Kasumi-1 (cell line): Measurements from ENCODE around the gene DPCD.
"Not testable (repeated sequence)": the region's sequence is repeated elsewhere in the genome, so short reads cannot be mapped to it uniquely, and the experiment has no call there.

Experiments
- DNase-seq, 2 experiments: peaks; one replicate each; lab custom pipeline; 2025; lab: John Stamatoyannopoulos, UW

The DPCD gene

DNA sequence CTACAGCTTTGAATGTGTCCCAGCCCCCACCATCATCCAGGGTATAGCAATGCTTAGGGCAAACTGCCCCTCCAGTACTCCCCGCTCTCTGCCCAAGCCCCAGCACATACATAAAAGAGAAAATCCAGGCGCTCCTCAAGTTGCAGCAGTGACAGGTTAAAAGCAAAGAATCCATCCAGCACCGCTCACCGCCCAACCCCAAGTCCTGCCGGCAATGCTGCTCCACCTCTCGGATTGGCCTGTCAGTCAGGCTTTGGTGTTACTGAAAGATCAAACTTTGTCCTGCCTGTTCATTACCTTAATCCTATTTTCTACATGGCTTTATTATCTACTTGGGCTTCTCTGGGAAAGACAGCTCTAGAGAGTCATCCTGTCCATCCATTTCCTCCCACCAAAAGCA is 31.9 kb downstream of the DPCD start:
- DNase-seq, result no peak

DNA sequence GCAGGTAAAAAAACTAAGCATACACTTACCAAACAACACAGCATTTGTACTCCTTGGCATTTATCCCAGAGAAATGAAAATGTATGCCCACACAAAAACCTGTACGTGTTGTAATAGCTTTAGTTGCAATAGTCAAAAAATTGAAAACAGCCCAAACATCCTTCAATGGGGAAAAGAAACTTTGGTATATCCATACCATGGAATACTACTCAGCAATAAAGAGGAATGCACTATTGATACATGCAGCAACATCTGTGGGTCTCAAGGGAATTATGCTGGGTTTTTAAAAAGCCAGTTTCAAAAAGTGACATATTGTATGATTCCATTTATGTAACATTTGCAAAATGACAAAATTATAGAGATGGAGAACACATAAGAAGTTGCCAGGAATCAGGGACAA is 35.4 kb downstream of the DPCD start:
- DNase-seq, result no peak

DNA sequence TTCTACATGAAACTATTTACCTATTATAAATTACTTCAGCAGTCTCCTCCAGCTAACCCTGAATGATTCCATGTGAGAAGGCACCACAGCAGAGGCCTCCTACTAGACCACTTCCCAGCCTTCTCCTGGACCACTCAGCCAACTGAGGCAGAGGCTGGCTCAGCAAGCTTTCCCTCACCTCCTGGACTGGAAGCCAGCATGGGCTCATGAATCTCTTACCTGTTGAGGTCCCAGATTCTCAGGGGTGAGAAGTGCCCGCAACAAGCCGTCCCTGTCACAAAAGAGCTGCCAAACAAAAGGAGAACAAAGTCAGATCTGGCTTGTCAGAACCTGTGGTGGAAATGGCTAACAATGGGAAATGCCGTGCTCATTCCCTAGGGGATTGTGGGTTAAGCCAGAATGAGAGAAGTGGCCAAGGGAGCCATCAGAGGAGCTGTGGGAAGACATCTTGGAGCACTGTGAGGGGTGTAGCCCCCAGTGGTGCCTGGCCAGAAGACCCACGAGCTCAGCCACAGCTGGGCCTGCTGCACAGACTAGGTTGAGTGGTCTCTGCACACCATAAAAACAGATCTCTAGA is 36.5 kb downstream of the DPCD start:
- DNase-seq, result no peak

DNA sequence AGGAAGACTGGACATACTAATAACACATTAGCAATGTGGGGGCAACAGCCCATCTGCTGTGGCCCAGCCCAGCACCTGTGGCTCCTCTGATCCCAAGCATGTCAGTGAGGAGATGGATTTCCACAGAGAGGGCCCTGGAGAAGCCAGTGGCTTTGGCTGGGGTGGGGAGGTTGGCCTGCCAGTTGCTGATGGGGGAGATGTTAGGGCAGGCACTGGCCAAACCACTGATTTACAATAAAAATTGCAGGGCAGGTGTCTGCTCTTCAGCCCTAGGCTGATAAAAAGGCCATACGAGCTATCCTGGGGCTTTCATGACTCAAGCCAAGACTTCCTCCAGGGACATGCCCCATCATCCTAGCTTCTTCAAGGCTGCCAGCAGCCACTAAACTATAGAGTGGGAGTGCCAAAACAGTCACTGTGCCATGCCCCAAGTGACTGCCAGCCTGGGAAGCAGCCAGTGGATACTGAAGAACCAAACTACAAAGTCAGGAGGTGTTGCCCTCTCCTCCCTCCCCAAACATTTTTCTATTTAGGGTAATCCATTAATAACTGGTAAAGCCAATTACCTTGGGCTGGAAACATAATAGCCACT is 37.8 kb downstream of the DPCD start:
- DNase-seq, result no peak

DNA sequence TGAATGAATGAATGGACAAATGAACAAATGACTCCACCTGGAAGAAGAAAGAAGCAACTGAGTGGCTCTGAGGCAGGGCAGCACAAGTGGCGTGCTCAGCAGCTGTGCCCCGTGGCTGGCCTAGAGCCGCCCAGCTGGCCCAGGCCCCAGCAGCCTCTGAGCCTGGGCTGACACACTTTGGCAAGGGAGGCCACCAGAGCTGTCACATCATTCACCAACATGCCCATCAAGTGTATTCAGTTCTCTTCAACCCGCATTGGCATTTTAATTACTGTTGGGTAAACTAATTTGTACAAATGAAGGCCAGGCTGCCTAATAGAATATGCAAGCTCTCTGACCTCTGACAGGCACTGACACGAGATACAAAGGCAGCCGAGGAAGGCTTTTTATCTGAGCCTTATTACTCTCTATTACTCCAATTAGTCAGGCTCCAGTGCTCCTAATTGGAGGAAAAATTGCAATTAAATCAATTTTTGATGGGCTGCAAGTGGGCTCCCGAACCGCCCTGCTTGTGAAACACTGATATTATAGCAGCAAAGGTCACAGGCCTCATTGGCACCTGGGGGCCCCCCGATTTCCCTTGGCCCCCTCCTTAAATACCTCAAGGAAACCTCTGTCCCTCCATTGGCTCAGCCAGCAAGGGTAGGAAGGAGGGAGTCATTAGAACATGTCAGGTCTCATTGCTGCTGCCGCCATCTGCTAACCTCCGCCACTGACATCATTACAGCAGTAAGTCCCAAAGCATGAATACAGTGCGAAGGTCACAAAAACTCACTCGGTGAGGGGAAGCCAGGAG is 41.9 kb downstream of the DPCD start:
- no peak for DNase-seq

DNA sequence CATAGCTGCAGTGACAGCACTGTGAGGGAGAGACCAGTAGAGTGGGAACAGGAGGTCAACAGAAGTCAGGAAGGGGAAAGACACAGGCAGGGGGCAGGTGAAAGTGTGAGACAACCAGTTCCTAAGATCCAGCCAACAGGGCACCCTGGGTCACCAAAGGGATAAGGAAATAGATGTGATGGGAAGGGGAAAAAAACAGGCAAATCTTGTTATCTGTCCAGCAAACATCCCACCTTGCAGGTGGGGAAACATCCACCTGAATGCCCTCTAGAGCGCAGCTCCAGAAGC is 42.5 kb downstream of the DPCD start:
- DNase-seq, result no peak

DNA sequence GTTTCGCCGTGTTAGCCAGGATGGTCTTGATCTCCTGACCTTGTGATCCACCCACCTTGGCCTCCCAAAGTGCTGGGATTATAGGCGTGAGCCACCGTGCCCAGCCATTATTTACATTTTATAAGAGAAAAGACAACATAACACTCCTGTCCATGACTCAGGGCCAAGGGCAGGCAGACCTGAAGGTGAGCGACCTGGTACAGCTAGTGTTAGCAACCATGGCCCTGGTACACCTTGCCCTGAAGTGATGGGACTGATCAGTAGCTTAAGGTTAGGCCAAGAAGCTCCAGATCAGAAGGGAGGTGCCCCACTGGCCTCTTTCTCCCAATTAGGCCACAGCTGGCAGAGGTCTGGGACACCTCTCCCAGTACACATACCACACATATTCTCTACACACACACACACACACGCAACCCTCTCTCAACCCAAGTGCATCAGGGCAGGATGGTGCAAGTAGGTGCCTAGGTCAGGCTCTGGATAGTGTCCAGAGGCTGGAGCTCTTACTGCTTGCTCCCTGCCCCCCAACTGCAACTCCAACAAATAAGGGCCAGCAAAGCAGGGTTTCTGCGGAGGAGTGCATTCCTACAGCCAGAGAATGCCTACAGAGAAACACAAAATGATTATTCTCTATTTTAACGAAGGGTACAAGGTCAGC is 43.8 kb downstream of the DPCD start:
- no peak for DNase-seq

DNA sequence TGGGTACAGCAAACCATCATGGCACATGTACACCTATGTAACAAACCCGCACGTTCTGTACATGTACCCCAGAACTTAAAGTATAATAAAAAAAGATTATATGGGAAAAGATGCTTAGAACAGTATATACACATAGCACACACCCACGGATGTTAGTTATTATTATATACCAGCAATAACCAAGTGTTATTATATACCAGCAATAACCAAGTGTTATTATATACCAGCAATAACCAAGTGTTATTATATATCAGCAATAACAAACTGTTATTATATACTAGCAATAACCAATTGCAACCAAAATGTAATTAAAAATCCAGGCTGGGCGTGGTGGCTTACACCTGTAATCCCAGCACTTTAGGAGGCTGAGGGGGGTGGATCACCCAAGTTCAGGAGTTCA is 45.4 kb downstream of the DPCD start:
- DNase-seq, result not testable (repeated sequence)

DNA sequence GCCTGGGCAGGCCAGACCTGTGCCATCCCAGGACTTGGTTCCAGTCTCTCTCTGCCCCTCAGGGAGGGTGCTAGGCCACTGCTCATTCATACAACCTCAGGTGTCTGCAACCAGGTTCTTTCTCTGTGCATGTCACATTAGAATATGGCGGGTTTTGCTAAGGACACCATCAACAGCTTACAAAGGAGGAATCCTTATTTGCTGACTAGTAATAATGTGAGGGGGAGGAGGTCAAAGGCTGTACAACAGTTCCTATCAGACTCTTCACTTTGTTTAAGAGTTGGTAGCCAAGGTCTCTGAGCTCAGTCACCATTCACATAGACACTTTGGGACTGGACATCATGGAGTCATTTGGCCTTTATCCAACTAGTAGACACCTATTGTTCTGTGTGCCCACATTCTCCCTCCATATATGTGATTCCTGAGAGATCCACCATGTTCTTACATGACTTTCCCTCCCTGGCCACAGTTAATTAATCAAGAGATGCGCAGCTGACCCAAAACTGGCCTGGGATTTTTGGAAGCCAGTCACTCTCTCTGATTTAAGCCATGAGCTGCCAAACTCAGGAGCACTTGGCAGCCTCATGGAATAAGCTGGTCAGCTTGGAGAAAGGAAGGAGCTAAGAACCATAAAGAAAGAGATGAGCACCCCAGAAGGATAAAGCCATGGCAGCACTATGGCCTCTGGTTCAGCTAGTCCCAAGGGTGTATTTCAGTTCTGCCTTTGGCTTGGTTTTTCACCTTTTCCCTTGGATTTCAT is 51.2 kb downstream of the DPCD start:
- no peak for DNase-seq

DNA sequence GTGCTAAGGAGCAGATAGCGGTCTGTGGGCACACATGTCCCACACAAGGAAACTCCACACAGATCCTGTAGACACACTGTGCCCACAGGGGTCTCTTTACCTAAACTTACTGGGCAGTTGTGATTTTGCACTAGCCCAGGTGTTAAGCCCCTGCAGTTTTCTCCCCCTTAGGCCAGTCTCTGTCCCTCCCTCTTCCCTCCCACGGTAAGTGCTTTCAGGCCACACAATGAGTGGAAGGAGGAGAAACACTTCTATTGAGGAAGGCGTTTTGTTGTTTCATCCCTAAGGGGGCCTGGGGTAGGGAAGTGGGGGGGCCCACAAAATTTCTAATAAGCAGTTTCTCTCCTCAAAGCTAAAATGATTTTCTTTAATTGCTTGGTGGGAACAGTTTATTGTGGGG is 55.4 kb downstream of the DPCD start:
- DNase-seq, result no peak

DNA sequence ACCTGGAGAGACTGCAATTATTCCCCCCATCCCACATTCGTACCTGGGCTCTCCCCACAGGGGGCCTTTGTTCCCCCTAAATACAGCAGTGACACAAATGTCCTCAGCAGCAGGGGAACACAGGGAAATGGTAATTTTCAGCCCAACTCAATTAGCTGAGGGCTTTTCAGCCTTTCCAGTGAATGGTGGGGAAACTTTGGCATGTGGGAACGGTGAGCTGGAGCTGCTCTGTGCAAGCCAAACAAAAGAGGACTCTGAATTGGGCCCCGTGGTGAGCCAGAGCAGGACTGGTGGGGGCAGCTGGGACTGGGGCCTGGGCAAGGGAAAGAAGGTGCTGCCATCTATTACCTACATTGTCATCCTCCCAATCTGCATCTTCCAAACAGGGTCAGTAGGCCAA is 55.9 kb downstream of the DPCD start:
- no peak for DNase-seq

DNA sequence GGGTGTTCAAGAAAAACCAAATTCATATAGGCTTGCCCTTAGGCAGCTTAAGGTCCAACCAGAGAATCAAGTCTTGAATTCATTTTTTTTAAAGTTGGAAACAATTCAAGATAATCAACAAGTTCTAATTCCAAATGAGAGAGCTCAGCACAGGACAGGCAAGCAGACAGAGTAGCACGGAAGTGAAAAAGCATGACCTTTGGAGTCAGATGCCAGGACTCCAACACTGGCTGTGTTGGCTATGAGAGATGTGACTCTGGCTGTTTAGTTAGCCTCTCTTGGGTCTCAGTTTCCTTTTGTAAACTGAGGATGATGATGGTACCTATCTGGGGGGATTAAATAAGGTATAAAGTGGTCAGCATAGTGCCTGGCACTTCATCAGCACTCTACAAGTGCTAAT is 57.5 kb downstream of the DPCD start:
- no peak for DNase-seq

DNA sequence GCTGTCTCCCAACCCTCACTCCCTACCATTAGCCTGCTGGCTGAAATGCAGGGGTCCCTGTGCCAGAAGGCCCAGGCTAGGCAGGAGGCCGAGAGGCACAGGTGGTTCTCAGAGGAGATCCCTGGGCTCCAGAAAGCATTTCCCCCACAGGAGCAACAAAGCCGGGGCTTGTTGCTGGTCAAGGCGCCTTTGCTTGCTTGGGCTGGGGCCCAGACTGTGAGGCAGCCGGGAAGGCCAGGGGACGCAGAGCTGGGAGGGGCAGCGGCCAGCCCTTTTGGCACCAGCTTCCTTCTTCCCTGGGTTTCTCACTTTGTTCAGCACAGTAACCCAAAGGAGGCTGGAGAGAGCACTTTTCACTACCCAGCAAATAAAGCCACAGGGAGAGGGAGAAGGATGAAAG is 58.2 kb downstream of the DPCD start:
- DNase-seq, result no peak

DNA sequence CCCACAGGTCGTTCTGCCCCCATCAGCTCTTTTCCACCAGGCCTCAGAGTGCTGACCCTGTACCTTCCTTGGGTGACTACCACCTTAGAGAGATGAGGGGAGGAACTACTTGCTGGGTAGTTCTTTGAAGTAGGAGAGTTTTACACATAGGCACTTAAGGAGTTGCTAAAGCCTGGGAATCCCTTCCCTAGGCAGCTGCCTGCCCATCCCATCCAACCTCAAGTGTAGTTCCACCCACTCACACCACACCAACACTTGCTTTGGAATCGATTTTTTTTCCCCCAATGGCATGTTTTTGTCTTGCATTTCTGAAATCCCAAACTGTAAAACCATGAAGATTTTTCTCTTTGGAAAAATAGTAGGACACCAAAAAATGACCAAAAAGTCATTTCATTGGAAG is 59.1 kb downstream of the DPCD start:
- no peak for DNase-seq

DNA sequence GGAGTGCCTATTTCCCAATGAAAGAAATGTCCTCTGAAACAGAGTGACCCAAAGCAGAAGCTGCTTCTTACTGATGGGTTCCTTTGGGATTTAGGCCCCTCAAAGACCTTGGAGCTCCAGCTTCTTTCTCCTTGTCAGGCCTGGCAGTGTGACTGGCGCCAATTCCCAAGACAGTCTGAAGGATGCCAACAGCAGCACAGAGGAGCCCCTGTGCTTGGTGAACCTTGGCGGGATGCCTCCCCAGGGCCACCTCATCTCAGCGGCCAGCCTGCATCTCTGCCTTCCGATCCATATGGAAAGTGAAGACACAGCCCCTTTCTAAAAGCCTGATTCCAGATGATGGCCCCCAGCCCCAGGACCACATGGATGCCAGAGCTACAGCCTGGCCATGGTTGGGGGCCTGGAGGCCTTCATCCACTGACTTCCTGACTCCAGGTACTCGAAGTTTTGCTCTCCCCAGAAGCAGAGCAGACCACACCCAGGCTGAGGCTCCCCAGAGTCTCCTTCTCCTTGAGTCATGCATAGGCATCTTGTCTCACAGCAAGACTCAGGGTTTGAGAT is 61.5 kb downstream of the DPCD start:
- no peak for DNase-seq

DNA sequence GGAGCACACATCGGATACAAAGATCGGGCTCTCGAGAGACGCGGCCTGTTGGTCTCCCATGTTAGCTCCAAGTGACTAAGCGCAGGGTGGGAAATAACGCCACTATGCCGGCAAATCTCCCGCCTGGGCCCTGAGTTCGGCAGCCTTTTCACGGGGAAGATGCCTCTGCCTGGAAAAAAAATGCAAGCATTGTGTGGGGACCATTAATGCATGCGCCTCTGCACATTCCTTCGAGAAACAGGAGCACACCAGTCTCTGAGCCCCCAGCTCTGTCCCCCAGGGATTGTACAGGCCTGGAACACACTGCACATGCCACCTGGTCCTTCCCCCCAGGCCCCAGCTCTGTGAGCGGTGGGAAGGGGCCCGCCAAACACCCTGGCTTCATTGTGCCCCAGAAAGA is 62.7 kb downstream of the DPCD start:
- DNase-seq, result no peak

DNA sequence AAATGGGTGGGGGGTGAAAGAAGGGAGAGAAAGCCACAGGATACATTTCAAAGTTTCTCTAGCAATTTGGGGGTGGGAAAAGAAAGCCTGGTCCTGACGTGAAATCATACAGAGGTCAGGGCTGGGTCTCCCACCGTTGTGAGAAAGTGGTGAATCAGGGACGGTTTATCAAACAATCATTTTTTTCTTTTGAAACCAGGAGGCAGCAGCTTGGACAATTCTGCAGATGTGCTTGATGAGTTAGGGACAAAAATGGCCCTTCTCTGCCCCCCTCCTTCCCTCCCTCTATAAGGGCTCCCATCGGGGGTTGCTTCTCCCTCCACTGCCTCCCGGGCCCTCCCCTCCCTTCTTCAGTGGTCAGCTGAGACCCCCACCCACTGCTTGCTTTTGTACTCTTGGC is 63.2 kb downstream of the DPCD start:
- DNase-seq, result no peak

DNA sequence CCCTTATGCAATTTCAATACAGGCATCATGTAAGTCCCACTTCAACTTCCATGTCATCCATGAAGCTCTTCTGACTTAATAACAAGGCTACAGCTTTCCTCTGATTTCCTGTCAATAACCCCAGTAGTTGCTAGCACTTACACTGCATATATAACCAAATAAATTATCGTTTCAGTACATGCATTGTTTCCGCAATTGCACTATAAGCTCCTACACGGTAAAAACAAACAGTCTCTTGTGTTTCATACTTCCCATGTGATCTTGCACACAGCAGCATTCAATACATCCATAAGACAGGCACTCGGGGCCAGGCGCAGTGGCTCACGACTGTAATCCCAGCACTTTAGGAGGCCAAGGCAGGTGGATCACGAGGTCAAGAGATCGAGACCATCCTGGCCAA is 65.4 kb downstream of the DPCD start:
- no peak for DNase-seq

DNA sequence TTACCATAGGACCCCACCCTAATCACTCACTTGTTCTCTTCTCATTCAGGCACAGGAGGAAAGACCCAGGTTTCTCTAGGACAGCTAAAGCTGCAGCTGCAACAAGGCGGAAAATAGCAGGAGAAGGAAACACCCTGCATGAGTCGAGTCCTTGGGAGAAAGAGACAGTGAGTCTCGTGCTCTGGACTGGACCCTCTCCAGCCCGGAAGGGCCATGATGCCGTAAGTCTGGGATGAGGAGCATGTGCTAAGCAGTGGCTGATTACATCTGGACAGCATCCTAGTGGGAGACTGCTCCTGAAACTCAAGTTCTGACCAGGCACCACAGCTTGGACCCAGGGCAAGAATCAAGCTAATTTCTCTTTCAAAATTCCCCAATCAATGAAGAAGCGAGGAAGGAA is 67.4 kb downstream of the DPCD start:
- no peak for DNase-seq

DNA sequence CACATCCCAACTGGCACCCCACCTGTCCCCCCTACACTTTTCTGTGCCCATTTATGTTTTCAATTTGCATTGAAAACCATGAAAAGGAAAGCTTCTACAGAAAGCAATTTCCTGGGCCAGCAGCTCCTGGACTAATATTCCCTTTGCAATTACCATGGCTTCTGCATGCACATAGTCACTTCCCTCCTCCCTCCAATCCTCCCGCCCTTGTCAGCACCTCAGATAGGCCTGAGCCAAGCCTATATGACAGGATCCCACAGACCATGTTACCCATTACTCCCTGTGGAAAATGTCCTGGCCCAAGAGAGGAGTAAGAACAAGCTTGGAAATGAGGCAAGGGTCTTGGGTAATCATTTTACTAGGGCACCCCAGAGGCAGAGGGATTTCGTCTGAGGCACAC is 68.8 kb downstream of the DPCD start:
- DNase-seq, result no peak

DNA sequence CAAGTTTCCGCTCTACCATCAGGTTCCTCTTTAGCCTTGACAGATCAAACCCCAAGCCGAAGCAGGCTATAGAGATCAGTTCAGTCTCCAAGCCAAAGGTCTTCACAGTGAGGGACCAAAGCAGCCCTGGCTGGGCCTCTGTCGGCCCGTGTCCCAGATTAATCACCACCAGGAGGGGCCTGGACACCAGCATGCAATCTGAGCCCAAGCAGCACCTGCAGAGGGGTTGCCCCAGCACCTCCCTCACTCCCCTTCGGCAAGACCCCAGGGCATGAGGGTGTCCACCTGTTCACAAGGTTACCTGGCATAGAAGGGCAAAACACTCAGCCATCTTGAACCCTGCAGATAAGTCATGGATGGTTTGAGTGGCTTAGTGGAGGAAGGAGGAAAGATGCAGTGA is 70.9 kb downstream of the DPCD start:
- DNase-seq, result no peak
